Liver (tissue), 9 donors: ENCODE measurements around the gene ISCA1. TPM values are rescaled to one million over a fixed set of nuclear protein-coding genes. Genes with fewer than 3 reads are reported as not detected.

Experiments
- DNase-seq: peaks from one replicate; pipeline ENCODE4 v3.0.0-alpha.2; 2017; ENCODE audit warnings: low spot score
- H3K27ac ChIP-seq, 2 donors: one replicate each; pipeline ENCODE4 v1.7.0; 2013; ENCODE audit warnings: inconsistent platforms in 2 of 2, low read length in 2 of 2, control low read depth in 1 of 2, low read depth in 1 of 2, mild to moderate bottlenecking in 1 of 2
- H3K27me3 ChIP-seq, 4 donors: one replicate each; pipeline versions ENCODE4 v1.6.1 to v1.7.0; 2013; ENCODE audit warnings: low read length in 3 of 4, inconsistent platforms in 1 of 4, mild to moderate bottlenecking in 1 of 4, moderate library complexity in 1 of 4; ENCODE audit not compliant: control insufficient read depth in 4 of 4, insufficient read depth in 4 of 4
- H3K36me3 ChIP-seq, 4 donors: one replicate each; pipeline versions ENCODE4 v1.6.1 to v1.7.0; 2013; ENCODE audit warnings: low read length in 3 of 4, mild to moderate bottlenecking in 3 of 4, low read depth in 1 of 4, moderate library complexity in 1 of 4; ENCODE audit not compliant: control insufficient read depth in 4 of 4, insufficient read depth in 3 of 4
- H3K4me1 ChIP-seq, 4 donors: one replicate each; pipeline versions ENCODE4 v1.6.1 to v1.7.0; 2013; ENCODE audit warnings: low read length in 3 of 4, mild to moderate bottlenecking in 3 of 4, moderate library complexity in 1 of 4; ENCODE audit not compliant: control insufficient read depth in 4 of 4, insufficient read depth in 4 of 4
- H3K4me3 ChIP-seq, 3 donors: one replicate each; pipeline versions ENCODE4 v1.6.1 to v1.7.0; 2013; ENCODE audit warnings: low read length in 3 of 3, control low read depth in 1 of 3, low read depth in 1 of 3, mild to moderate bottlenecking in 1 of 3
- H3K9ac ChIP-seq, 2 donors: one replicate each; pipeline ENCODE4 v1.7.0; 2013; ENCODE audit warnings: low read length in 2 of 2, mild to moderate bottlenecking in 2 of 2, moderate library complexity in 2 of 2, control low read depth in 1 of 2, low read depth in 1 of 2
- H3K9me3 ChIP-seq, 4 donors: one replicate each; pipeline versions ENCODE4 v1.6.1 to v1.7.0; 2013; ENCODE audit warnings: low read length in 3 of 4; ENCODE audit not compliant: control insufficient read depth in 4 of 4
- ATF3 ChIP-seq: IDR thresholded peaks from 2 replicates; pipeline ENCODE4 v1.6.1; 2016; ENCODE audit warnings: antibody characterized with exemption
- CTCF ChIP-seq: fragments of 150-350 bp; IDR thresholded peaks from 2 replicates; pipeline ENCODE4 v1.5.1; 2017; ENCODE audit warnings: improper control_type of control experiment, low read depth, low read length; ENCODE audit not compliant: missing input control
- EGR1 ChIP-seq, 2 donors: IDR thresholded peaks; 2 replicates each; pipeline ENCODE4 v1.6.1; 2016 to 2018; ENCODE audit warnings: antibody characterized with exemption in 2 of 2, low read depth in 2 of 2
- FOXA1 ChIP-seq: IDR thresholded peaks from 2 replicates; pipeline ENCODE4 v1.6.1; 2016; ENCODE audit warnings: antibody characterized with exemption
- FOXA2 ChIP-seq: IDR thresholded peaks from 2 replicates; pipeline ENCODE4 v1.6.1; 2016; ENCODE audit warnings: antibody characterized with exemption
- GABPA ChIP-seq, 2 donors: IDR thresholded peaks in 1 of 2; conservative IDR thresholded peaks in 1 of 2; 2 replicates each; pipeline ENCODE4 v1.6.1; 2016; ENCODE audit warnings: antibody characterized with exemption in 2 of 2, mild to moderate bottlenecking in 1 of 2, moderate library complexity in 1 of 2
- HNF4A ChIP-seq, 2 donors: conservative IDR thresholded peaks; 2 replicates each; pipeline ENCODE4 v1.6.1; 2016; ENCODE audit warnings: antibody characterized with exemption in 2 of 2, mild to moderate bottlenecking in 2 of 2
- HNF4G ChIP-seq: IDR thresholded peaks from 2 replicates; pipeline ENCODE4 v1.6.1; 2016; ENCODE audit warnings: antibody characterized with exemption
- JUND ChIP-seq, 2 donors: IDR thresholded peaks; 2 replicates each; pipeline ENCODE4 v1.6.1; 2016; ENCODE audit warnings: antibody characterized with exemption in 2 of 2
- MAX ChIP-seq: IDR thresholded peaks from 2 replicates; pipeline ENCODE4 v1.6.1; 2016; ENCODE audit warnings: antibody characterized with exemption
- RAD21 ChIP-seq, 2 donors: IDR thresholded peaks; 2 replicates each; pipeline ENCODE4 v1.6.1; 2016; ENCODE audit warnings: antibody characterized with exemption in 2 of 2, mild to moderate bottlenecking in 2 of 2
- RXRA ChIP-seq, 2 donors: IDR thresholded peaks; 2 replicates each; pipeline ENCODE4 v1.6.1; 2017 to 2018; ENCODE audit warnings: antibody characterized with exemption in 2 of 2, mild to moderate bottlenecking in 1 of 2
- SP1 ChIP-seq: IDR thresholded peaks from 2 replicates; pipeline ENCODE4 v1.6.1; 2018; ENCODE audit warnings: antibody characterized with exemption, mild to moderate bottlenecking
- TAF1 ChIP-seq: conservative IDR thresholded peaks from 2 replicates; pipeline ENCODE4 v1.6.1; 2016; ENCODE audit warnings: antibody characterized with exemption, mild to moderate bottlenecking
- YY1 ChIP-seq: IDR thresholded peaks from 2 replicates; pipeline ENCODE4 v1.6.1; 2016; ENCODE audit warnings: antibody characterized with exemption, mild to moderate bottlenecking
- WGBS: extraction: QIAGEN DNeasy Blood & Tissue Kit; methylation state at CpG from one replicate; pipeline ENCODE4 v1.1.7; 2013; 5-methylcytosine and 5-hydroxymethylcytosine counted together
- polyA plus RNA-seq, 2 donors: library from polyadenylated mRNA; stranded (reverse) in 1 of 2; unstranded in 1 of 2; fragments of 200-250 nt in 1 of 2; fragments of >200 nt in 1 of 2; fragmentation: Nextera tagmentation in 1 of 2; extraction: Ambion mirVana in 1 of 2; gene quantifications; one replicate each; pipeline versions ENCODE4 v1.2.1 to v1.2.3, GENCODE V29; 2013 to 2015
- total RNA-seq, 2 donors: library from RNA; depleted of rRNA; stranded (reverse); fragments of >200 nt; gene quantifications; one replicate each; pipeline ENCODE4 v1.2.3, GENCODE V29; 2014
- TF ChIP-seq, protein P1 (sequence below): IDR thresholded peaks from 2 replicates; pipeline ENCODE4 v1.6.1; 2016; ENCODE audit warnings: antibody characterized with exemption
- TF ChIP-seq, protein P2 (sequence below): IDR thresholded peaks from 2 replicates; pipeline ENCODE4 v1.6.1; 2016; ENCODE audit warnings: antibody characterized with exemption, mild to moderate bottlenecking
- donor health status: healthy.
- donor health status: healthy.
- donor health status: healthy.
- donor health status: healthy.
- donor health status: healthy.

ISCA1 gene
- total and polyA plus RNA-seq, 4 donors = 26.6 to 43.2 (median 27.8) TPM

DNA sequence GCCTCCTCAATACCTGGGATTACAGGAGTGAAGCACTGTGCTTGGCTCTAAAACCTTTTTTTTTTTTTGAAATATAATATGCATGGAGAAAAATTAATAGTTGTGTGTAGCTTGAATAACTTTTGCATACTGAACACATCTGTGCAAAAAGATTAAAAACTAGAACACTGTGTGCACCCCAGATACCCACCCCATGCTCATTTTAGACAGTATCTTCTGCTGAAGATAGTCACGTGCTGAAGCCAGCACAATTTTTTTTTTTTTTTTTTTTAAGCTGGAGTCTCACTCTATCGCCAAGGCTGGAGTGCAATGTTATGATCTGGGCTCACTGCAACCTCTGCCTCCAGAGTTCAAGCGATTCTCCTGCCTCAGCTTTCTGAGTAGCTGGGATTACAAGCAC lies 62.7 kb downstream of the ISCA1 start:
- TF ChIP-seq, protein P1, sequence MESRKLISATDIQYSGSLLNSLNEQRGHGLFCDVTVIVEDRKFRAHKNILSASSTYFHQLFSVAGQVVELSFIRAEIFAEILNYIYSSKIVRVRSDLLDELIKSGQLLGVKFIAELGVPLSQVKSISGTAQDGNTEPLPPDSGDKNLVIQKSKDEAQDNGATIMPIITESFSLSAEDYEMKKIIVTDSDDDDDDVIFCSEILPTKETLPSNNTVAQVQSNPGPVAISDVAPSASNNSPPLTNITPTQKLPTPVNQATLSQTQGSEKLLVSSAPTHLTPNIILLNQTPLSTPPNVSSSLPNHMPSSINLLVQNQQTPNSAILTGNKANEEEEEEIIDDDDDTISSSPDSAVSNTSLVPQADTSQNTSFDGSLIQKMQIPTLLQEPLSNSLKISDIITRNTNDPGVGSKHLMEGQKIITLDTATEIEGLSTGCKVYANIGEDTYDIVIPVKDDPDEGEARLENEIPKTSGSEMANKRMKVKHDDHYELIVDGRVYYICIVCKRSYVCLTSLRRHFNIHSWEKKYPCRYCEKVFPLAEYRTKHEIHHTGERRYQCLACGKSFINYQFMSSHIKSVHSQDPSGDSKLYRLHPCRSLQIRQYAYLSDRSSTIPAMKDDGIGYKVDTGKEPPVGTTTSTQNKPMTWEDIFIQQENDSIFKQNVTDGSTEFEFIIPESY = no peak
- H3K9me3 ChIP-seq = no peaks in the 10 kb centered on the region
- no peak for DNase-seq
- H3K27ac ChIP-seq = no peak overlapping the region
- H3K27me3 ChIP-seq = no peaks in the 10 kb centered on the region
- H3K4me3 ChIP-seq = no peak overlapping the region
- H3K9ac ChIP-seq = no peak overlapping the region
- H3K36me3 ChIP-seq = no peaks in the 10 kb centered on the region
- no peaks in the 10 kb centered on the region for H3K4me1 ChIP-seq
- WGBS = 84% methylated on average over 3 of the region's 3 CpGs

DNA sequence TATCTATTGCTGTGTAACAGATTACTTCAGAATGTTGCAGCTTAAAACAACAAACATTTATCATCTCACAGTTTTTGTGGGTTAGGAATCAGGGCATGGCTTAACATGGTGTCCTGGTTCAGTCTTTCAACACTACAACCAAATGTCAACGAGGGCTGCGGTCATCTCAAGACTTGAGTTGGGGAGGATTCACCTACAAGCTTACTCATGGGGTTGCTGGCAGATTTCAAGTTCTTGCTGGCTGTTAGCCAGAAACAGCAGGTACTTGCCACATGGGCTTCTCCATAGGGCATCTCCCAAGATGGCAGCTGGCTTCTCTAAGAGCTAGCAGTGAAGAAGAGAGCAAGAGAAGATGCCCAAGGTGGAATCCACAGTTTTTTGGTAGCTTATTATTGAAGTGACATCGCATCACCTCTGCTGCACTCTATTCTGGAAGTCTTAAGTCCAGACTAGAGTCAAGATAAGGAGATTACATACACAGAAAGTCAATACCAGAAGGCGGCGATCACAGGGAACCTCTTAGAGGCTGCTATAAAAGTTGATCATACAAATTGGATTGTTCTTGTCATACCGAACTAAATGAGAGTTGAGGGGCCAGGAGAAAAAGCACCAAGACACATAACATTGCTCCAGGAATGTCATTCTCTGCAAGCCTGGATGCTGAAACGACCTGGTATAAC lies 65.1 kb downstream of the ISCA1 start:
- DNase-seq = no peak
- Histone ChIP-seq H3K4me3 (no peak overlapping the region), H3K9me3 (no peaks in the 10 kb centered on the region), H3K27me3 (no peaks in the 10 kb centered on the region), H3K36me3 (no peaks in the 10 kb centered on the region), H3K4me1 (no peaks in the 10 kb centered on the region), H3K9ac (no peak overlapping the region), H3K27ac (no peak overlapping the region)
- TF ChIP-seq FOXA2 (no peak), RXRA (IDR thresholded peaks at IDR 0.05) (no peak), GABPA (IDR thresholded peaks at IDR 0.05 in 1 of 2, conservative IDR thresholded peaks at IDR 0.05 in 1 of 2) (no peak), ATF3 (no peak), YY1 (no peak), CTCF (no peak), MAX (no peak), FOXA1 (no peak), JUND (IDR thresholded peaks at IDR 0.05) (no peak), TAF1 (no peak), SP1 (no peak), HNF4A (conservative IDR thresholded peaks at IDR 0.05) (no peak), RAD21 (IDR thresholded peaks at IDR 0.05) (no peak), HNF4G (no peak), EGR1 (IDR thresholded peaks at IDR 0.05; ENCODE audit: low read depth in 2 of 2) (no peak)
- TF ChIP-seq, protein P2, sequence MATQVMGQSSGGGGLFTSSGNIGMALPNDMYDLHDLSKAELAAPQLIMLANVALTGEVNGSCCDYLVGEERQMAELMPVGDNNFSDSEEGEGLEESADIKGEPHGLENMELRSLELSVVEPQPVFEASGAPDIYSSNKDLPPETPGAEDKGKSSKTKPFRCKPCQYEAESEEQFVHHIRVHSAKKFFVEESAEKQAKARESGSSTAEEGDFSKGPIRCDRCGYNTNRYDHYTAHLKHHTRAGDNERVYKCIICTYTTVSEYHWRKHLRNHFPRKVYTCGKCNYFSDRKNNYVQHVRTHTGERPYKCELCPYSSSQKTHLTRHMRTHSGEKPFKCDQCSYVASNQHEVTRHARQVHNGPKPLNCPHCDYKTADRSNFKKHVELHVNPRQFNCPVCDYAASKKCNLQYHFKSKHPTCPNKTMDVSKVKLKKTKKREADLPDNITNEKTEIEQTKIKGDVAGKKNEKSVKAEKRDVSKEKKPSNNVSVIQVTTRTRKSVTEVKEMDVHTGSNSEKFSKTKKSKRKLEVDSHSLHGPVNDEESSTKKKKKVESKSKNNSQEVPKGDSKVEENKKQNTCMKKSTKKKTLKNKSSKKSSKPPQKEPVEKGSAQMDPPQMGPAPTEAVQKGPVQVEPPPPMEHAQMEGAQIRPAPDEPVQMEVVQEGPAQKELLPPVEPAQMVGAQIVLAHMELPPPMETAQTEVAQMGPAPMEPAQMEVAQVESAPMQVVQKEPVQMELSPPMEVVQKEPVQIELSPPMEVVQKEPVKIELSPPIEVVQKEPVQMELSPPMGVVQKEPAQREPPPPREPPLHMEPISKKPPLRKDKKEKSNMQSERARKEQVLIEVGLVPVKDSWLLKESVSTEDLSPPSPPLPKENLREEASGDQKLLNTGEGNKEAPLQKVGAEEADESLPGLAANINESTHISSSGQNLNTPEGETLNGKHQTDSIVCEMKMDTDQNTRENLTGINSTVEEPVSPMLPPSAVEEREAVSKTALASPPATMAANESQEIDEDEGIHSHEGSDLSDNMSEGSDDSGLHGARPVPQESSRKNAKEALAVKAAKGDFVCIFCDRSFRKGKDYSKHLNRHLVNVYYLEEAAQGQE = no peak
- TF ChIP-seq, protein P1 = no peak
- 83% methylated on average over 7 of the region's 7 CpGs for WGBS
